Panc1 (cell line): ENCODE results near the gene ZFYVE26.
"Not testable (repeated sequence)": the region's sequence is repeated elsewhere in the genome, so short reads cannot be mapped to it uniquely, and the experiment has no call there.

Source experiments
- POLR2AphosphoS5 ChIP-seq: IDR thresholded peaks from 2 replicates; pipeline ENCODE4 v1.6.1; 2012; ENCODE audit warnings: mild to moderate bottlenecking, low read depth, low read length, moderate library complexity
- TF ChIP-seq, protein P1 (sequence below): fragments of 450-650 bp; IDR thresholded peaks from 2 replicates; pipeline ENCODE4 v1.5.1; 2017; ENCODE audit warnings: mild to moderate bottlenecking
- TF ChIP-seq, protein P2 (sequence below), 2 experiments: IDR thresholded peaks; 2 replicates each; pipeline ENCODE4 v1.6.1; 2011 to 2012; ENCODE audit warnings: low read depth in 2 of 2, control low read depth in 1 of 2, low read length in 1 of 2, mild to moderate bottlenecking in 1 of 2, moderate library complexity in 1 of 2; ENCODE audit not compliant: insufficient read depth in 1 of 2

DNA sequence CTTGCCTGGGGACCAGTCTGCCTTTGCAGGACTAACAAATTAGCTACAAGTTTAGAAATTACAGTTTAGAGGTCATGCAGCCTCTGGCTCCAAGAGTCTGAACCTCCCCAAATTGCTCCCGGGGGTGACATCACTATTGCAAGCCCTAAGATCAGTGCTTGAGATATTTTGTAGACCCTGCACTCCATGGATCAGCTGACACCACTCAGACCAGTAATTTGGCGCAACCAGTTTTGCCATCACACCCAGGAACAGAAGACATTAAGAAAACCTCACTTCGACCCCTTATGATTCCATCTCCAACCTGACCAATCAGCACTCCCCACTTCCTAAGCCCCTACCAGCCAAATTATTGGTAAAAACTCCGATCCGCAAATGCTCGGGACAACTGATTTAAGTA is 2.1 kb upstream of the ZFYVE26 start:
- TF ChIP-seq POLR2AphosphoS5: not testable (repeated sequence)
- TF ChIP-seq, protein P1, sequence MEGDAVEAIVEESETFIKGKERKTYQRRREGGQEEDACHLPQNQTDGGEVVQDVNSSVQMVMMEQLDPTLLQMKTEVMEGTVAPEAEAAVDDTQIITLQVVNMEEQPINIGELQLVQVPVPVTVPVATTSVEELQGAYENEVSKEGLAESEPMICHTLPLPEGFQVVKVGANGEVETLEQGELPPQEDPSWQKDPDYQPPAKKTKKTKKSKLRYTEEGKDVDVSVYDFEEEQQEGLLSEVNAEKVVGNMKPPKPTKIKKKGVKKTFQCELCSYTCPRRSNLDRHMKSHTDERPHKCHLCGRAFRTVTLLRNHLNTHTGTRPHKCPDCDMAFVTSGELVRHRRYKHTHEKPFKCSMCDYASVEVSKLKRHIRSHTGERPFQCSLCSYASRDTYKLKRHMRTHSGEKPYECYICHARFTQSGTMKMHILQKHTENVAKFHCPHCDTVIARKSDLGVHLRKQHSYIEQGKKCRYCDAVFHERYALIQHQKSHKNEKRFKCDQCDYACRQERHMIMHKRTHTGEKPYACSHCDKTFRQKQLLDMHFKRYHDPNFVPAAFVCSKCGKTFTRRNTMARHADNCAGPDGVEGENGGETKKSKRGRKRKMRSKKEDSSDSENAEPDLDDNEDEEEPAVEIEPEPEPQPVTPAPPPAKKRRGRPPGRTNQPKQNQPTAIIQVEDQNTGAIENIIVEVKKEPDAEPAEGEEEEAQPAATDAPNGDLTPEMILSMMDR: not testable (repeated sequence)
- TF ChIP-seq, protein P2, sequence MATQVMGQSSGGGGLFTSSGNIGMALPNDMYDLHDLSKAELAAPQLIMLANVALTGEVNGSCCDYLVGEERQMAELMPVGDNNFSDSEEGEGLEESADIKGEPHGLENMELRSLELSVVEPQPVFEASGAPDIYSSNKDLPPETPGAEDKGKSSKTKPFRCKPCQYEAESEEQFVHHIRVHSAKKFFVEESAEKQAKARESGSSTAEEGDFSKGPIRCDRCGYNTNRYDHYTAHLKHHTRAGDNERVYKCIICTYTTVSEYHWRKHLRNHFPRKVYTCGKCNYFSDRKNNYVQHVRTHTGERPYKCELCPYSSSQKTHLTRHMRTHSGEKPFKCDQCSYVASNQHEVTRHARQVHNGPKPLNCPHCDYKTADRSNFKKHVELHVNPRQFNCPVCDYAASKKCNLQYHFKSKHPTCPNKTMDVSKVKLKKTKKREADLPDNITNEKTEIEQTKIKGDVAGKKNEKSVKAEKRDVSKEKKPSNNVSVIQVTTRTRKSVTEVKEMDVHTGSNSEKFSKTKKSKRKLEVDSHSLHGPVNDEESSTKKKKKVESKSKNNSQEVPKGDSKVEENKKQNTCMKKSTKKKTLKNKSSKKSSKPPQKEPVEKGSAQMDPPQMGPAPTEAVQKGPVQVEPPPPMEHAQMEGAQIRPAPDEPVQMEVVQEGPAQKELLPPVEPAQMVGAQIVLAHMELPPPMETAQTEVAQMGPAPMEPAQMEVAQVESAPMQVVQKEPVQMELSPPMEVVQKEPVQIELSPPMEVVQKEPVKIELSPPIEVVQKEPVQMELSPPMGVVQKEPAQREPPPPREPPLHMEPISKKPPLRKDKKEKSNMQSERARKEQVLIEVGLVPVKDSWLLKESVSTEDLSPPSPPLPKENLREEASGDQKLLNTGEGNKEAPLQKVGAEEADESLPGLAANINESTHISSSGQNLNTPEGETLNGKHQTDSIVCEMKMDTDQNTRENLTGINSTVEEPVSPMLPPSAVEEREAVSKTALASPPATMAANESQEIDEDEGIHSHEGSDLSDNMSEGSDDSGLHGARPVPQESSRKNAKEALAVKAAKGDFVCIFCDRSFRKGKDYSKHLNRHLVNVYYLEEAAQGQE (IDR thresholded peaks at IDR 0.05; ENCODE audit: insufficient read depth in 1 of 2, low read depth in 2 of 2, low read length in 1 of 2): not testable (repeated sequence)
